Stomach (tissue), 9 donors: Measurements from ENCODE around the gene SYNPR. TPM values are rescaled to one million over a fixed set of nuclear protein-coding genes. Genes with fewer than 3 reads are reported as not detected.

Experiments used
- DNase-seq, 2 donors: peaks; one replicate each; pipeline versions ENCODE4 v3.0.0 to v3.0.0-alpha.2; 2013 to 2019
- H3K27ac ChIP-seq, 5 donors: fragments of 200-600 bp in 4 of 5; sonication (generic) in 4 of 5; one replicate each; pipeline ENCODE4 v1.5.1; 2013 to 2019; ENCODE audit warnings: mild to moderate bottlenecking in 1 of 5, moderate library complexity in 1 of 5
- H3K27me3 ChIP-seq, 3 donors: fragments of 200-600 bp; sonication (generic); one replicate each; pipeline ENCODE4 v1.5.1; 2017 to 2019; ENCODE audit warnings: mixed run types in 1 of 3
- H3K36me3 ChIP-seq, 4 donors: fragments of 200-600 bp; sonication (generic); 1 replicate in 3 of 4; 2 replicates in 1 of 4; pipeline ENCODE4 v1.5.1; 2016 to 2019
- H3K4me1 ChIP-seq, 4 donors: fragments of 200-600 bp; sonication (generic); one replicate each; pipeline ENCODE4 v1.5.1; 2016 to 2019
- H3K4me3 ChIP-seq, 4 donors: fragments of 200-600 bp; sonication (generic) in 3 of 4; one replicate each; pipeline ENCODE4 v1.5.1; 2016 to 2019; ENCODE audit warnings: mild to moderate bottlenecking in 1 of 4
- H3K9me3 ChIP-seq, 4 donors: fragments of 200-600 bp; sonication (generic); one replicate each; pipeline ENCODE4 v1.5.1; 2016 to 2019
- EP300 ChIP-seq: sonication (generic); formaldehyde crosslinking; IDR thresholded peaks from one replicate; pipeline ENCODE4 v1.6.1; 2017; ENCODE audit warnings: antibody characterized with exemption
- POLR2A ChIP-seq, 4 donors: fragments of 450-650 bp; IDR thresholded peaks; one replicate each; pipeline ENCODE4 v1.6.1; 2016; ENCODE audit warnings: antibody characterized with exemption in 4 of 4, control low read depth in 2 of 4, mild to moderate bottlenecking in 1 of 4, moderate library complexity in 1 of 4
- POLR2AphosphoS5 ChIP-seq, 3 donors: sonication (generic); formaldehyde crosslinking; IDR thresholded peaks; one replicate each; pipeline ENCODE4 v1.6.1; 2016; ENCODE audit warnings: antibody characterized with exemption in 3 of 3
- WGBS, 5 donors: extraction: QIAGEN DNeasy Blood & Tissue Kit in 3 of 5; methylation state at CpG; one replicate each; pipeline versions ENCODE4 v1.1.5 to v1.1.7; 2013 to 2018; 5-methylcytosine and 5-hydroxymethylcytosine counted together
- intact Hi-C: fragments of 100-400 bp; cut with DNase I; formaldehyde crosslinking; loops from one replicate; pipeline ENCODE4 v1.15.1; 2023; ENCODE audit warnings: low total_unique reads
- polyA plus RNA-seq, 3 donors: library from polyadenylated mRNA; stranded (reverse); fragments of 200-250 nt; gene quantifications; one replicate each; pipeline ENCODE4 v1.2.3, GENCODE V29; 2013
- total RNA-seq, 5 donors: library from RNA; depleted of rRNA; stranded (reverse); fragments of >200 nt; gene quantifications; one replicate each; pipeline versions ENCODE4 v1.1.0 to v1.2.3, GENCODE V29; 2014 to 2016
- TF ChIP-seq, protein P1 (sequence below), 7 experiments: fragments of 450-650 bp in 4 of 7; fragments of 200-600 bp in 3 of 7; sonication (generic) in 3 of 7; IDR thresholded peaks; one replicate each; pipeline ENCODE4 v1.5.1; 2016 to 2019; ENCODE audit warnings: antibody characterized with exemption in 7 of 7, control low read depth in 2 of 7, mild to moderate bottlenecking in 1 of 7
- donor health status: healthy with polysubstance abuse.
- donor health status: Bipolar disorder and iron deficiency.
- donor health status: healthy.

SYNPR gene
- total and polyA plus RNA-seq, 8 donors, result 0.13 to 1.7 (median 0.31) TPM; not detected in 3

DNA sequence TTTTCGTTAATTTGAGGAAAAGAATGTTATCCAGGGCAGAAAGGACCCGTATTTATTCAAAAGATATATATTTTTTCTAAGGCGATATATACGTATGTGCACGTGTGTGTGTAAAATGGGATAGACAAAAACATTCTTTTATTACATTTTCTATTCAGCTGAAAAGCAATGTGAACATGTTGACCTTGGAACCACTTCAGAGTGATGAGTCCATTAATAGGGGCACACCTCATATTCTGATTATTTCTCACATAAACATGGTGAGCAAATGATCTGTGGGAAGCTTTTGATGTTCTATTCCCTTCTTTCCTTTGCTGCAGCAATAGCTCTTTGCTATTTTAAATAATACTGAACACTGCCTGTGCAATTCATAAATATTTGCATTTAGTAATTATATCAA is 87.6 kb downstream of the SYNPR start:
- TF ChIP-seq, protein P1, sequence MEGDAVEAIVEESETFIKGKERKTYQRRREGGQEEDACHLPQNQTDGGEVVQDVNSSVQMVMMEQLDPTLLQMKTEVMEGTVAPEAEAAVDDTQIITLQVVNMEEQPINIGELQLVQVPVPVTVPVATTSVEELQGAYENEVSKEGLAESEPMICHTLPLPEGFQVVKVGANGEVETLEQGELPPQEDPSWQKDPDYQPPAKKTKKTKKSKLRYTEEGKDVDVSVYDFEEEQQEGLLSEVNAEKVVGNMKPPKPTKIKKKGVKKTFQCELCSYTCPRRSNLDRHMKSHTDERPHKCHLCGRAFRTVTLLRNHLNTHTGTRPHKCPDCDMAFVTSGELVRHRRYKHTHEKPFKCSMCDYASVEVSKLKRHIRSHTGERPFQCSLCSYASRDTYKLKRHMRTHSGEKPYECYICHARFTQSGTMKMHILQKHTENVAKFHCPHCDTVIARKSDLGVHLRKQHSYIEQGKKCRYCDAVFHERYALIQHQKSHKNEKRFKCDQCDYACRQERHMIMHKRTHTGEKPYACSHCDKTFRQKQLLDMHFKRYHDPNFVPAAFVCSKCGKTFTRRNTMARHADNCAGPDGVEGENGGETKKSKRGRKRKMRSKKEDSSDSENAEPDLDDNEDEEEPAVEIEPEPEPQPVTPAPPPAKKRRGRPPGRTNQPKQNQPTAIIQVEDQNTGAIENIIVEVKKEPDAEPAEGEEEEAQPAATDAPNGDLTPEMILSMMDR (IDR thresholded peaks at IDR 0.05), result no peak
- TF ChIP-seq POLR2AphosphoS5 (IDR thresholded peaks at IDR 0.05) (no peak), POLR2A (IDR thresholded peaks at IDR 0.05) (no peak)
- Histone ChIP-seq H3K36me3 (no peaks in the 10 kb centered on the region), H3K4me3 (no peak overlapping the region), H3K27me3 (no peaks in the 10 kb centered on the region), H3K27ac (no peak overlapping the region), H3K9me3 (no peaks in the 10 kb centered on the region), H3K4me1 (no peaks in the 10 kb centered on the region)
- 80 to 89% (median 86%) methylated on average over 5 of the region's 5 CpGs for WGBS, 5 donors
- DNase-seq, result no peak
- intact Hi-C loops, result no loop called here

DNA sequence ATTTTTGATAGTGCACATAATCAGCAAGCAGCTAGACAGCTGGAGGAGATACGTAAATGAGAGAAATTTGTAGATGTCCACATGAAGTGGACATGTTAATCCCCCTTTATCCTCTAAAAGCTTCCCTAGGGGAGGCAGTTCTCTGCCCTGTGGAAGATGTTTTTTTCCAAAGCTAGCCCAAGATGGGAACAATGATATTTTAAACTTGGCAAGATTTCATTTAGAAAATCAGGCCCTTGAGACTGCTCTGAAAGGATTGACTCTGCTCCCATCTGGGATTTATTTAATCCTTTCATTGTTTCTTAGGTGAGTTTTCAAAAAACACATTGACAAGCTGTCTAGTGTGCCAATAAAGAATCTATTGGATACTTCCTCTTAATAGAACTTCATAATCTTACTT is 92.0 kb downstream of the SYNPR start:
- no peaks in the 10 kb centered on the region for H3K9me3 ChIP-seq
- DNase-seq, result no peak
- H3K27ac ChIP-seq, result no peak overlapping the region
- no peak overlapping the region for H3K4me3 ChIP-seq
- H3K27me3 ChIP-seq, result no peaks in the 10 kb centered on the region
- no peaks in the 10 kb centered on the region for H3K36me3 ChIP-seq
- no peak for TF ChIP-seq EP300
- TF ChIP-seq POLR2A (IDR thresholded peaks at IDR 0.05), result no peak
- TF ChIP-seq, protein P1 (IDR thresholded peaks at IDR 0.05), result no peak
- no peak for TF ChIP-seq POLR2AphosphoS5 (IDR thresholded peaks at IDR 0.05)
- intact Hi-C loops, result no loop called here
- 68 to 88% (median 75%) methylated on average over 1 of the region's 1 CpG for WGBS, 5 donors
- H3K4me1 ChIP-seq, result no peaks in the 10 kb centered on the region

DNA sequence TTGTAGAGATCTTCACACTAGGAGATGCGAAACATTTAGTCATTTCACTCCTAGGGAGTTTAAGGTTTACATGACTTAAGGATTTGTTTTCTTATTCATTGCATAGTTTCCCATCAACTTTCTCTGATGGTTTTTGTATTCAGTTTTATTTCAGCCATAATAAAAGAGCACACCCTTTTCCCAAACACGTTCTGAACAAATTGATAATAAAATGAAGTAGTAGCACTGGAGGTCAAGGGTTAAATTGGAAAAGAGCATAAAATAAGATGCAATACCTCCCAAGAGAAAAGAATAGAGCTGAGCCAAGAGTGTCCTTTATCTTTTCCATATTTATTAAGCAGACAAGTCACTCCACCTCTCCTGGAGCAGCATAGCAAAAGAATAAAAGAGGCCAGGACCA is 104.9 kb downstream of the SYNPR start:
- H3K4me3 ChIP-seq, result no peak overlapping the region
- no peaks in the 10 kb centered on the region for H3K4me1 ChIP-seq
- no peaks in the 10 kb centered on the region for H3K27me3 ChIP-seq
- TF ChIP-seq POLR2AphosphoS5 (IDR thresholded peaks at IDR 0.05) (no peak), EP300 (no peak), POLR2A (IDR thresholded peaks at IDR 0.05) (no peak)
- TF ChIP-seq, protein P1 (IDR thresholded peaks at IDR 0.05), result no peak
- H3K9me3 ChIP-seq, result no peaks in the 10 kb centered on the region
- no peaks in the 10 kb centered on the region for H3K36me3 ChIP-seq
- no peak overlapping the region for H3K27ac ChIP-seq
- DNase-seq, result no peak
- intact Hi-C loops, result no loop called here
- 61 to 71% (median 67%) methylated on average over 2 of the region's 2 CpGs for WGBS, 5 donors

DNA sequence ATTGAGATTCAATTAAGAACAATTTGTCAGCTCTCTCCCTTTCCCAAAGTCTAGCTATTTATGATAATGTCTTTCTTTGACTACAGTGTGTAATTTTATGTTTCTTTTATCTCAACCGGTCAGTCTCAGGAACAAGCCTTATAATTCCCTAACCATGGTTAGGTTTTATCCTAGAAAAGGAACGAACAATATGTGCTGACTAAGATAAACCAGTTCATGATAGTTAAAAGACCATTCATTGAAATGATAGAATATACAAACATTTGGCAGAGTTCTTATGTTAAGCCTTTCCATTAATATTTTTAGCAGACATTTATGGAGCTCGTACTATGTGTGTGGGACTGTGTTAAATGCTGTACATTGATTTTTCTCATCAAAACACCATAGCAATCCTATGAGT is 106.3 kb downstream of the SYNPR start:
- no peak overlapping the region for H3K27ac ChIP-seq
- intact Hi-C loops, result no loop called here
- no peaks in the 10 kb centered on the region for H3K4me1 ChIP-seq
- no peaks in the 10 kb centered on the region for H3K27me3 ChIP-seq
- H3K9me3 ChIP-seq, result no peaks in the 10 kb centered on the region
- DNase-seq, result no peak
- WGBS, 5 donors, result 29 to 48% (median 46%) methylated on average over 3 of the region's 3 CpGs
- H3K36me3 ChIP-seq, result no peaks in the 10 kb centered on the region
- no peak overlapping the region for H3K4me3 ChIP-seq
- no peak for TF ChIP-seq POLR2AphosphoS5 (IDR thresholded peaks at IDR 0.05)
- TF ChIP-seq POLR2A (IDR thresholded peaks at IDR 0.05), result no peak
- TF ChIP-seq EP300, result no peak
- TF ChIP-seq, protein P1 (IDR thresholded peaks at IDR 0.05), result no peak
